Measurements from ENCODE around the gene UBE2O. TPM values are rescaled to one million over a fixed set of nuclear protein-coding genes. Genes with fewer than 3 reads are reported as not detected.

The UBE2O gene
- total RNA-seq, 1 donor from 2014 or later = 37.5 TPM

DNA sequence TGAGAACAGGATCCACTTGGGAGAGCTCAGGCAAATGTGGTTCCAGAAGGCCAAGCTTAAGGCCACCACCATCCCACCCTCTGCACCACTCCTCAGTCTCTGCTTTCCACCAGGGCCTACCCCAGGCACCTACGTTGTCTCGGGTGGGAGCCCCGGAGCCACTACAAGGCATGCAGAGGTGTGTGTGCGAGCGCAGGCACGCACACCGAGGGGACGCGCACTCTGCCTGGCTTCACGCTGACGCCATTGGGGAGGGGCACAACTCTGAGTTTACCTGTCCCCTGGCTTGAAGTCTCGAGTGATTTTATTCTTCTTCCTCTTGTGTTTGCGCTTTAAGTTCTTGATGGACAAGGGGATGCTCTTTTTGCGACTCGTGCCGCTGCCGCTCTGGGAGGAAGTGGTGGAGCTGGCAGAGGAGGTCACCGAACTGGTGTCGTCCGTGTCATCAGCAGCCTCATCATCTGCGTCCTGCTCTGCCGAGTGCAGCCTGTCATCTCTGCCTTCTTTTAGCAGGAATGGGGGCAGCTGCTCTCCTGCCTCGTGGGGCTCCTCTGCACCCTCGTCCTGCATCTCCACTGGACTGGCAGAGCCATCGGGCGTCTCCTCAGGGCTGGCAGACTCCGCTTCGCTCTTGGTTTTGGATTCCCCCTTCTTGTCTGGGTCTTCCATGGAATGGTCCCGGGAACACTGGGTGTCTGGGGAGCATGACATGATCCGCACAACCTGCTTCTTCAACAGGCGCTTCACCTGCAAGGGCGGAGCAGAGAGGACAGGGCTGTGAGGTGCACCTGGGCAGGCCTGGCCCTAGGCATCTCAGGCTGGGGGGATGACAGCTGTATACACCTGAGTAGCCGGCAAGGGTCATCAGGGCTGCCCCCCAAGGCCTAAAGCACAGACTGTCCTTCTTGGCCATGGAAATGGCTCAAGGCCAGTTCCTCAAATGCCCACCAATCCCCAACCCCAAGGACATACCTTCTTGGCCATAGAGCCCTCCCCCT is 53.5 kb downstream of the UBE2O start:
- FAIRE-seq (no peak), DNase-seq (ENCODE audit: low spot score in 2 of 2) (no peak)

DNA sequence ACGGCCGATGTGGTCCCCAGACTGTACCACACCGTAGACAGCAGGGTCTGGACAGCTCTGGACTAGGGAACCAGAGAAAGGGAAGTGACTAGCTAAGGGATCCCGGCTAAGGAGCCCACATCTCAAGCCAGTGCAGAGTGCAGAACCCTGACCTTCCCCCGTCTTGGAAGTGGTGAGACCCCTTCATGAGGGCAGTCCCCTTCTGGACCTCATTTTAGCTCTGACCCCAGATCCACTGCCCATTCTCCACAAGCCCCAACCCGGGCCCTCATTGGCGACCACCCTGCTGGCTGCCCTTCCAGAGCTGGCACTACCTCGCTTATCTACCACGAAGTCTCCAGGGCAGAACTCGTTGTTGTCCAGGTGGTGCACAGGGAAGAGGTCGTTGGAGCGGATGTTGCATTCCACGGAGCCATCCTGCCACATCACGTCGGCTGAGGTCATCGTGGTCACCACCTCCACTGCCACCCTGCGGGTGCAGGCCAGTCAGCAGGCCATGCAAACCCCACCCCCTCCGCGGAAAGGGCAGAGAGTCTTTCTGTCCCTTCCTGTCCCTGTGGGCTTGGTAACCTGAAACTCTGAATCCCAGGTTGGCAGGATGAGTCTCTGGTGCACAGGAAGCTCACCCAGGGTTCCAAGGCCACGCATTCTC is 54.3 kb downstream of the UBE2O start:
- DNase-seq (ENCODE audit: low spot score in 2 of 2) (no peak), FAIRE-seq (no peak)

DNA sequence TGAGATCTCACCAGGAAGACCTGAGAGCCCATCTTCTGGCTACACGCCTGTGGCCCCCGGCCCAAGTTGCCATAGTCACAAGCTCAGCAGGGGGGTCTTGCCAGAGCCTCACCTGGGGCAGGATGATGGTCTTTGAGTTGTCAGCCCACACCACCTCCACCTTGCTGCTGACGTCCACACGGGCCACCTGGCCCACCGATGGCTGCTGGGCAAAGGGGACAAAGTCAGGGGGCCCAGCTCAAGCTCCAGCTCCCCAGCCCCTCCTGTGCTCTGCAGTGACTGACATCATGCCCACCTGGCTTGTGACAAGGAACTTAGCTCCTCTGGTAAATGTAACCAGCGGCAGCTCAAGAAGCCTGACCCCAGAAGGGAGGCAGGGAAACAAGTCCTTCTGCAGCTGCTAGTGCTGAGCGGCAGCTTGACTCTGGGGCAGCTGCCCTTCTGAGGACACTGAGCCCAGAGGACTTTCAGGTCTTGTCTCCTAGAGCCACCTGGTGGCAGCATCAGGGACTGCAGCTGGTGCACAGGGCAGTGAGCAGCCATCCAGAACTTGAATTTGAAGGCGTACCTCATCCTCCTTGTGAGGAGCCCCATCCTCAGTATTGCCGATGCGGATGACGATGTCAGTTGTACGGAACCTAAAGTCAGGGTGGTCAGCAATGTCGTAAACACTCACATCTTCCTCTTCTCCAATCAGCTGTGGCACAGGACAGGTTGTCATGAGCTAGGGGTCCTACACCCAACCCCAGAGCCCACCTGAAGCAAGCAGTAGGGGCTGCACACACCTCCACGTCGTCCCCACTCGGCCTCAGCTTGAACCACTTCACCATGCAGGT is 55.0 kb downstream of the UBE2O start:
- no peak for FAIRE-seq

DNA sequence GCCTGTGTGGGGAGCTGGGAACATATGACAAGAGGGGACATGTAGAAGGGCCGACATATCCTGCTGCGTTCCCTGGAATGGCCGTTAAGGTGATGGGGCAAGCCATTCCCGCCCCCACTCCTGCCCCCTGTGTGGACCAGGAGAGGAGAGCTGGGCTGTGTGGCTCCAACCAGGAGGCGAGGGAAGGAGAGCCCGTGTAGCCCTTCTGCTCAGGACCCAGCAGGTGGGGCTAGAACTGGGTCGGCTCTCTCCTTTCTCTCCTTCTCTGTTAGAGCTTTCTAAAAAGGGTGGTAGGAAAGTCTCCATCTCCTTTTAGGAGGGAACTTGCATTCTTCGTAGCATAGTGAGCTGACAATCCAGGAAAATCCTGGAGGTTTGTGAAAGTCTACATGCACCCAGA is 55.8 kb downstream of the UBE2O start:
- DNase-seq (ENCODE audit: low spot score in 2 of 2) = no peak
- FAIRE-seq = no peak

More for the DNA sequence above, 55.0 kb downstream of the UBE2O start:
- DNase-seq (ENCODE audit: low spot score in 2 of 2) = peak; percentile 83 to 91

DNA sequence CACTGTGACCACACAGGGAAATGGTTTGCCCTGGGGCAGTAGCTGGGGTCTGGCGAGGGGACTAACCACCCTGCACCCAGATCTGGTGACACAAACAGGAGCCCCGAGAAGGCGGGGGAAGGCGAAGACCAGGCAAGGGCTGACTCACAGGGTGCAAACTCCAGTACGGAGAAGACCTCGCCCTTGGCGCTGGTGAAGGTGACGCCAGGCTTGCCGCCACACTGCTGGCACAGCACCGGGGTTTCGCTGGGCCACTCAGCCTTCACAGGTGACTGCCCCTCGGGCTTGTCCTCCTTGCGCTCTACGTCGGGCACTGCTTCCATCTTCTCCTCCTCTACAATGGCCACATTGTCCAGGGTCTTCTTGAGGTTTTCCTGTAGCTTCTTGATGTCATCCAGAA is 57.0 kb downstream of the UBE2O start:
- no peak for DNase-seq (ENCODE audit: low spot score in 2 of 2)
- no peak for FAIRE-seq

DNA sequence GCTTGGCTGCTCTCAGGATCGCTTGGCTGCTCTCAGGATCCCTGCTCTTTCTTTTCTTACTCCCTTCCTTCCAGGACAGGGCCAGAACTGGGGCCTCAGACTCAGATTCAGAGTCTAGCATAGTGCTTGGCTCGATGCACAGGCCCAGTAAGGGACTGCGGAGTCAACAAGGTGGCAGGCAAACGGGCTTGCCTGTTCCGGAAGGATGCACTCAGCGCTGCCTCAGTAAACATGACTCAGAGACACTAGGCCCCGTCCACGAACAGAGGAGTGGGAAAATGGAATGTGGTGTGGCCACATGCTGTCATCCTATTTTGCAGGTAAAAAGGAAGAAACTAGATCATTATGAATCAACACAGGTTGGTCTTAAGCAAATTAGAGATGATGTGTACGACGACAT is 58.8 kb downstream of the UBE2O start:
- no peak for DNase-seq (ENCODE audit: low spot score in 2 of 2)
- FAIRE-seq = no peak

DNA sequence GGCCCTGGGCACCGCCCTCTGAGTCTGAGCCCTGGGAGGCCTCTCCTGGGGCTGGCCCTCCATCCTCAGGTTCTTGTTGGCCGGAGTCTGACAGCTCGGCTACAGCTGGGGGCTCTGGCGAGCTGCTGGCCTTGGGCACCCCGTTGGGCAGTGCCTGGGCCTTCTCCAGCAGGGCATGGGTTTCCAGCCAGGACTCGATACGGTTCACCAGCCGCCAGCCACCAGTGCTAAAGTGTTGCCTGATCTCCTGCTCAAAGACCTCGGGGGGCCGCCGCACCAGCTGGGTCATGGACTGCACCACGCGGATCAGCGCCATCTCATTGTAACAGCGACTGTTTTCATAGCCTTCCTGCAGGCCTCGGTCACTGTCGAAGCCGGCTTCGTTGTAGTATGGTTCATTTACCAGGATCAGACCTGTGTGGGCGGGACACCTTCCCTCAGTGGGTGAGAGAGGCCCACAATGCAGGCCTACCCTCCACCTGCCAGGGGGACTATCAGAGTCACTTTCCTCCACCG is 61.7 kb downstream of the UBE2O start:
- DNase-seq (ENCODE audit: low spot score in 2 of 2) = no peak
- no peak for FAIRE-seq

DNA sequence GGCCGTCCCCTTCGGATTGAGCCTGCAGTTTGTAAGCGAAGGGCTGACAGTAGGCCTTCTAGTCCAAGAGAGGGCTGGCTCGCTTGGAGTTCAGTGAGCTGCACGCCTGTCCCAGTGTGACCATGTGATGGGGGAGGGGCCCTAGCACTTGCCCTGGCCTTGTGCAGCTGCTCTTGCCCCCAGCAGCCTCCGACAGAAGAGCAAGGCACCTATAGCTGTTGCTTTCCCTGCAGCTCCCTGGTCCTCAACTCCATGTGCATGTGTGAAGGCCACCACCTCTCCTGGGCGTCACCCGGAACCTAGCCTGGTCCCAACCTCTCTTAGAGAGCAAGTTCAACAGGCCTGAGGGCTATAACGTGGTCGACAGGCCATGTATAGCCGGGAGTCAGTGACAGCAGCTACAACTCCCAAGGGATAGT is 62.9 kb downstream of the UBE2O start:
- no peak for FAIRE-seq
- no peak for DNase-seq (ENCODE audit: low spot score in 2 of 2)

DNA sequence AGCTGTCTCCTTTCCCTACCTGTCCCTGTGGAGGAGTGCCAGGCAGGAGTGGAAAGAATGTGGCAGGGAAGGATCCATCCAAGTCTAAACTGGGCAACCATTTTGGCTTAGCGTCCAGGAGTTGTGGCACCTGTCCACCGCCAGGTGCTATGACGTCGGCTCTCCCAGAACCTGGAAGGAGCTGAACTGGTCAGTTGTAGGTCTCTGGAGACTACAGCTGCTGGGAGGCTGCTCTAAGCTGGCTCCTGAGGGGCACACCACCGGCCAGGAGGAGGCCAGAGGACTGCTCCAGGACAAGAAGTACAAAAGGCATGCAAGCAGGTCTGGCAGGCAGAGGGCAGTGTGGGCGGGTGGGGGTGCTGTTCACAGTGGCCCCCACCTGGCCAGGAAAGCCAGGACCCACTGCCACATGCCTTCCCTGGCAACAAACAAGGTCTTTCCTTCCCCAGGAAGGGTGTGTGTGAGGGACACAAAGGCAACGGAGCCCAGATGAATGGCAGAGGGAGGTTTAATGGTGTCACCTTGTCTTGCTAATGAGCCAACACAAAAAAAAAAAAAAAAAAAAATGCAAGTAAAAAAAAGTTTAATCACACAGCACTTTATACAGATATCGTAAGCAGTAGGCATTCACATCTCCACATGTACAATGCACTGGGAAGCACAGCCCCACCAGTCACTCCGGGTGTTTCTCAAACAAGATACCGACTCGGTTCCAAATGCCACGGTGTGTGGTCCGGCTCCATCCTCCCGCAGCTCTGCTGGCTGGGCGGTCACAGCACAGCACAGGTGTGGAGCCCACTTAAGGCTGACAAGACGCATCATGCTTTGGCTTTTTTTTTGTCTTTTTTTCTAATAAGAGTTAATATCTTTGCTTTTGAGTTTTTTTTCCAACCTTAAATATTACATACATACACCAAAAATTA is 63.7 kb downstream of the UBE2O start:
- FAIRE-seq (no peak), DNase-seq (ENCODE audit: low spot score in 2 of 2) (no peak)

DNA sequence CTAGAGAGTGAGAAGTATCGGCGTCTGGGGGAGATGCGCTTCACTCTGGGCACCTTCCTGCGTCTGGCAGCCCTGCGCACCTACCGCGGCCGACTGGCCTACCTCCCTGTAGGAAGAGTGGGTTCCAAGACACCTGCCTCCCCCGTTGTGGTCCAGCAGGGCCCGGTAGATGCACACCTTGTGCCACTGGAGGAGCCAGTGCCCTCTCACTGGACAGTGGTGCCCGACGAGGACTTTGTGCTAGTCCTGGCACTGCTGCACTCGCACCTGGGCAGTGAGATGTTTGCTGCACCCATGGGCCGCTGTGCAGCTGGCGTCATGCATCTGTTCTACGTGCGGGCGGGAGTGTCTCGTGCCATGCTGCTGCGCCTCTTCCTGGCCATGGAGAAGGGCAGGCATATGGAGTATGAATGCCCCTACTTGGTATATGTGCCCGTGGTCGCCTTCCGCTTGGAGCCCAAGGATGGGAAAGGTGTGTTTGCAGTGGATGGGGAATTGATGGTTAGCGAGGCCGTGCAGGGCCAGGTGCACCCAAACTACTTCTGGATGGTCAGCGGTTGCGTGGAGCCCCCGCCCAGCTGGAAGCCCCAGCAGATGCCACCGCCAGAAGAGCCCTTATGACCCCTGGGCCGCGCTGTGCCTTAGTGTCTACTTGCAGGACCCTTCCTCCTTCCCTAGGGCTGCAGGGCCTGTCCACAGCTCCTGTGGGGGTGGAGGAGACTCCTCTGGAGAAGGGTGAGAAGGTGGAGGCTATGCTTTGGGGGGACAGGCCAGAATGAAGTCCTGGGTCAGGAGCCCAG is 65.8 kb downstream of the UBE2O start:
- DNase-seq (ENCODE audit: low spot score in 2 of 2) (no peak), FAIRE-seq (no peak)

DNA sequence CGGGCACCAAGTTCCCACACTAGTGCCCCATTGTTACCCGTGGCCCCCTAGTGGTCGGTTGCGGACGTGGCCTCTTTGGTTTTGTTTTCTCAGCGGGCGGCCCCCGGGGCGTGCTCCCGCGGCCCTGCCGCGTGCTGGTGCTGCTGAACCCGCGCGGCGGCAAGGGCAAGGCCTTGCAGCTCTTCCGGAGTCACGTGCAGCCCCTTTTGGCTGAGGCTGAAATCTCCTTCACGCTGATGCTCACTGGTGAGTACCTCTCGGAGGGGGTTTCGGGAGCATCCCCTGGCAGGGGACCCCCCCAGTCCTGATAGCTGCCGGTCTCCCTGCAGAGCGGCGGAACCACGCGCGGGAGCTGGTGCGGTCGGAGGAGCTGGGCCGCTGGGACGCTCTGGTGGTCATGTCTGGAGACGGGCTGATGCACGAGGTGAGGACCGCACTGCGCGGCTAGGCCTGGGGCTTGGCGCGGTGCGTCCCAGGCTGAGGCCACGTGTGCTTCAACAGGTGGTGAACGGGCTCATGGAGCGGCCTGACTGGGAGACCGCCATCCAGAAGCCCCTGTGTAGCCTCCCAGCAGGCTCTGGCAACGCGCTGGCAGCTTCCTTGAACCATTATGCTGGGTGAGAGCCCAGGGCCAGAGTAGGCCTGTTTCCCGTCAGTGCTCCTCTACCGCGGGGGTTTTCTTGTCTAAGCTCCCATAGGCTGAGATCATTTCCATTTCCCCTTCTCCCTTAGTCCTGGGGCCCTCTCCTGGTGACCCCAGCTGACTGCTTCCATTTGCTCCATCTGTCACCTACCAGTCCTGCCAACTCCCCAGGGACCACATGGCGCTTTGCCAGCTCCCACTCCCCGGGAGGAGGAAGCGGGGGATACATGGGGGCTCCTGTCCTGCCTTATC is 66.8 kb downstream of the UBE2O start:
- DNase-seq (ENCODE audit: low spot score in 2 of 2) = peak; percentile 80 to 83

DNA sequence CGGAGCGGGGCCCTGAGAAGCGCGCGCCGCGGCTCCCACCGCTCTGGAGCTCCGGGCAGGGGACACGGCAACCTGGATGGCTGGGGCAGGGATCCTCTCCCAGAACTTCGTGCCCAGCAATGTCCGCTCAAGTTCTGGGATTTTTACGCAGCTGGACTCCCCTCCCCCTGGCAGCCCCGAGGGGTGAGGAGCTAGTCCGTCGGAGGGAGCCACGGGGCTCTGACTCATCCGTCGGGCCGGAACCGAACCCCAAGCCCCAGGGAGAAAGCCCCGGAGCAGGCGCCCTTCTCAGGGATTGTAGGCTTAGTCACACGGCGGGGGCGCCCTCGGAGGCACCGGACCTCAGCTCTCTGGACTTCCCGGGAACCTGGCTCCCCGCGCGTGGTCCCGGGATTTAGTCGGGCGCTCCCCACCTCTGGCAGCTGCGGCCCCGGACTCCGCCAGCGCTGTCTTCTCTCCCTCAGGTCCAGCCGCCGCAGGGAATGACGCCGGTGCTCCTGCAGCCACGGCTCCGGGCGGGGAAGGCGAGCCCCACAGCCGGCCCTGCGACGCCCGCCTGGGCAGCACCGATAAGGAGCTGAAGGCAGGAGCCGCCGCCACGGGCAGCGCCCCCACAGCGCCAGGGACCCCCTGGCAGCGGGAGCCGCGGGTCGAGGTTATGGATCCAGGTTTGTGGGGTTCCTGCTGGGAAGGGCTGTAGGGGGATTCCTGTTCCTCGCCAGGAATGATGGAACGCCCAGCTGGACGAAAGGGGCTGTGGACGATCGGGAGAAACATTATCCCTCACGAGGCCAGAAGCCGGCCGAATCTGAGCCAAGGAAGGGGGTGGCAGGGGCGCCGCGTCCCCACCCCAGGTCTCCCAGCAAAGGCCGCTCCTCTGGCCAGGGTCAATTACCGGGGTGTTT is 67.7 kb downstream of the UBE2O start:
- no peak for FAIRE-seq

More for the DNA sequence above, 66.8 kb downstream of the UBE2O start:
- no peak for FAIRE-seq

DNA sequence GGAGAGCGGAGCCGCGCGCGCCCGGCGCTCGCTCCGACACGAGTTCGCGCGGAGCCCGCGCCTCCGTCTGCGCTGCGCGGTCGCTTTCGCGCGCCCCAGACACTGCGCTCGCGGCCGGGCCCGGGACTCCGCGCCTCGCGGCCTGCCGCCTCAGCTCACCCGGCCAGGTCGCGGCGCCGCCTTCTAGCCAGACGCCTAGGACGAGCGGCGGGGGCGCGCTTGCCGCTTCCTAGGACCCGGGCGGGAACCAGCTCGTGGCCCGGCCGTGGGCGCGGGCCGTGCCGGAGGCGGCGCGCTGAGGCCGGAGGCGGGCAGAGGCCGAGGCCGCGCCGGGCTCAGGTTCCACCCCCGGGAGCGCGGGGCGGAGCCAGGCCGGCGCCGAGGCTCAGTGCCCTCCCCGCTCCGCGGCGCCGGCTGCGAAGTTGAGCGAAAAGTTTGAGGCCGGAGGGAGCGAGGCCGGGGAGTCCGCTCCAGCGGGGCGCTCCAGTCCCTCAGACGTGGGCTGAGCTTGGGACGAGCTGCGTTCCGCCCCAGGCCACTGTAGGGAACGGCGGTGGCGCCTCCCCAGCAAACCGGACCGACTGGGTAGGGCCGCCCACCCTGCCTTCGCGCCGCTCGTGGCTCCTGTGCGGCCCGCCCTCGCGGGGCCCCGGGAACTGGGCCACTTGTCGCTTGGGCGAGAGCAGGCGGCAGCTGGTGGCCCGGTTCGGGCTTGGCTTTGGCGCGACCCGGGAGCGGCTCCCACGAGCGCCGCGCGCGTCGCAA is 68.5 kb downstream of the UBE2O start, which contains the start of gene SPHK1:
Gene SPHK1 (plus strand): TSS at position 388 of the 765 bp plus-strand sequence. CDS start 1,036 bp downstream, outside the sequence.
- FAIRE-seq = no peak
- DNase-seq (ENCODE audit: low spot score in 2 of 2) = peak; percentile 79 to 82

More for the DNA sequence above, 67.7 kb downstream of the UBE2O start:
- DNase-seq (ENCODE audit: low spot score in 2 of 2) = peak; percentile 49 to 73

DNA sequence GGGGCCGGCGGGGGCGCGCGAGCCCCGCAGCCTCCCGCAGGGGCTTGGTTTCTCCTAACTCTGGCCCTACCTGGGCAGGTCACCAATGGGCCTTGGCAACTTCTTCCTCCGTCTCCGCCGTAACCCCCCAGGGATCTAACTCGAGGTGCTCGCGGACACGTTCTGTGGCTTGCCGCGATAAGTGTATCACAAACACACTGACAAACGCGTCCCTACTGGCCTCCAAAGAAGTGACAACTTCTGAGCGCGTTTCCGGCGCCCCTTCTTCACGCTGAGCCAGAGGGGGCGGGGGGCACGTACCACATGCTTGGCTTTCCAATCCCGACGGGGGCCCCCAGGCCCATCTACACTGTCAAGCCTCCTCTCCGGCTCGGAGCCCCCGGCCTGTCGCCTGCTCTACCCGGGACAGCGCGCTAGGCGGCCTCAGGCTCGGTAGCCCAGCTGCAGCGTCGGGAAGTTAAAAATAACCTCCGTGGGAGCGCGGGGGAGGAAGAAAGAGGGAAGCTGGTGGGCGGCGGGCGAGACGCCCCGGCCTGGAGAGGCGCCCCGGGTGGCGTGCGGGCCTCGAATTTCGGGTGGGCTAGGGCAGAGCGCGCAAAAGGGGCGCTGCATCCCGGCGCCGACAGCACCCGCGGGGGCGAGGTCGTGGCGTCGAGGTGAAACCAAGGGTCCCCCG is 69.3 kb downstream of the UBE2O start:
- FAIRE-seq = no peak
- DNase-seq (ENCODE audit: low spot score in 2 of 2) = peak; percentile 68 to 69

Data from frontal cortex (tissue), 4 donors.